Upper lobe of left lung (tissue), 4 donors: ENCODE data around the gene WRNIP1.

Experiments
- CTCF ChIP-seq, 6 experiments: fragments of 450-650 bp in 4 of 6; fragments of 200-600 bp in 2 of 6; sonication (generic) in 2 of 6; IDR thresholded peaks; one replicate each; pipeline ENCODE4 v1.5.1; 2016 to 2019; ENCODE audit warnings: antibody characterized with exemption in 6 of 6
- POLR2A ChIP-seq, 4 donors: fragments of 450-650 bp; IDR thresholded peaks; one replicate each; pipeline ENCODE4 v1.5.1; 2016 to 2017; ENCODE audit warnings: antibody characterized with exemption in 4 of 4, mild to moderate bottlenecking in 2 of 4
- POLR2AphosphoS5 ChIP-seq, 2 donors: sonication (generic); formaldehyde crosslinking; IDR thresholded peaks; one replicate each; pipeline ENCODE4 v1.5.1; 2017; ENCODE audit warnings: antibody characterized with exemption in 2 of 2

- TF ChIP-seq CTCF (IDR thresholded peaks at IDR 0.05) (no peak), POLR2AphosphoS5 (IDR thresholded peaks at IDR 0.05) (no peak), POLR2A (IDR thresholded peaks at IDR 0.05) (no peak)
Observed at GRCh38 chr6:2773449-2773848, 8.3 kb downstream of the WRNIP1 start.
